Measurements from ENCODE around the gene OPCML.

DNA sequence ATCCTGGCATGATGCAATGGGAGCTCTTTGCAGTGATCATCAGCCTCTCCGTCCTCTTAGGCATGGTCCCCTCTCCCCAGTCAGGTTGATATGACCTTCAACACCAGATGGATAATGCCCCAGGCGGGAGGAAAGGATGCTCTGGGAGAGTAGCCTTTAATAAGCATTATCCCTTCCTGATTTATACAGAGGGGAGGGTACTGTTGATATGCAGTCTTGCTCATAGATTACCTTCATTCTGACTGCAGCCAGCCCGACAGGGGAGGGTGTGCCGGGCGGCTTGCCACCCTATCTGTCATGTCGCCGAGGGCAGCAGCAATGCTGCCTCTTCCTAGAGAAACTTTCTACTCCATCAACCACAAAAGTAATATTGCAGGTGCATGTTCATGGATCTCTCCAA lies 497.4 kb downstream of the OPCML start:
- TF ChIP-seq, protein P1, sequence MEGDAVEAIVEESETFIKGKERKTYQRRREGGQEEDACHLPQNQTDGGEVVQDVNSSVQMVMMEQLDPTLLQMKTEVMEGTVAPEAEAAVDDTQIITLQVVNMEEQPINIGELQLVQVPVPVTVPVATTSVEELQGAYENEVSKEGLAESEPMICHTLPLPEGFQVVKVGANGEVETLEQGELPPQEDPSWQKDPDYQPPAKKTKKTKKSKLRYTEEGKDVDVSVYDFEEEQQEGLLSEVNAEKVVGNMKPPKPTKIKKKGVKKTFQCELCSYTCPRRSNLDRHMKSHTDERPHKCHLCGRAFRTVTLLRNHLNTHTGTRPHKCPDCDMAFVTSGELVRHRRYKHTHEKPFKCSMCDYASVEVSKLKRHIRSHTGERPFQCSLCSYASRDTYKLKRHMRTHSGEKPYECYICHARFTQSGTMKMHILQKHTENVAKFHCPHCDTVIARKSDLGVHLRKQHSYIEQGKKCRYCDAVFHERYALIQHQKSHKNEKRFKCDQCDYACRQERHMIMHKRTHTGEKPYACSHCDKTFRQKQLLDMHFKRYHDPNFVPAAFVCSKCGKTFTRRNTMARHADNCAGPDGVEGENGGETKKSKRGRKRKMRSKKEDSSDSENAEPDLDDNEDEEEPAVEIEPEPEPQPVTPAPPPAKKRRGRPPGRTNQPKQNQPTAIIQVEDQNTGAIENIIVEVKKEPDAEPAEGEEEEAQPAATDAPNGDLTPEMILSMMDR (conservative IDR thresholded peaks at IDR 0.05; ENCODE audit: low read depth, low read length) = no peak
- no peak for TF ChIP-seq EZH2 (IDR thresholded peaks at IDR 0.05; ENCODE audit: borderline replicate concordance, low read depth, low read length, poor library complexity, severe bottlenecking)

All from A673 (cell line).